Activated CD4-positive, alpha-beta T cell treated with anti-CD3 and anti-CD28 coated beads, Interleukin-10, Interleukin-2, amounts not matched to agents 100 ng/mL and 50 ng/mL, durations not matched to agents 16 hours and 8 hours (primary cell): ENCODE measurements around the gene BARHL2.

ENCODE experiments used
- DNase-seq: peaks from one replicate; pipeline ENCODE4 v3.0.0-alpha.2; 2020

BARHL2 gene

DNA sequence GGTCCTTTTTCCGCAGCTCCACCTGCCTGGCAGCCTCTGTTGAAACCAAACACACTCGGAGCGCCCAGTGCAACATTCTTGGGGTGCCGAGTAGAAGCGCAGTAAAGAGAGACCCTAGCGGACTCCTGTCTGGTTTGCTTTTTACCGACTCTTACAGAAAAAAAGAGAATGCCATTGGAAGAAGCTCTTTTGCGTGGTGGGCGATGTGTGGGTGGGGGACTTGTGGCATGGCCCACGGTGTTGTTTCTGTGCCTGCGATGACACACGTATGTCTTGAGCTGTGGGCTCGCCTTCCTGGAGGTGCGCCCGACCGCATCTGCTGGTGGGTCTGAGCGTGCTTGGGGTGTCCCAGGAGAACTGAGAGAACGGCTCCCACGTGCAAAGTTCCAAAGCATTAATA is 7.3 kb upstream of the BARHL2 start:
- no peak for DNase-seq

DNA sequence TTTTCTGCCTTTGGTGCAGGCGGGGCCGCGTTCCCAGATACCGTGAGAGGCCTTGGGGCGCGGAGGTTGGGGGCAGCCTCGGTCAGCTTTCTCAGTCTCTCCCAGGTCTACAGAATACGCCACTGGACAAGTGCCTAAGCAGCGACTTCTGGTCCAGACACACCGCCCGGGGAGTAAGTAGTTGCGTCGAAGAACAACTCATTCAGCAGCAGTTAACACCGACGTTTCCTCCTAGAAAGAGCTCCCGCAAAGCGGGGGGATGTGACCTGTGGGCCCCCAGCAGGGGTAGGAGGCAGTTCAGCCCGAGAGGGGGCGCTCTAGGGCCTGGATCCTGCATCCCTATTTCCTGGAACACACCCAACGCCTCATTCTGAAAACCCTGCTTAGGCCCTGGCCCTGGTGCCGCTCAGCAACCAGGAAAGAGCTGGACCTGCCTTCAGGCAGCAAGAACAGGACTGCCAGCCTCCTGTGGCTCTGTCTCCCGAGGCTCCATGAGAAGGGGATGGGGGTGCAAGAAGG is 6.5 kb upstream of the BARHL2 start:
- no peak for DNase-seq

GRCh38 chr1:90722874-90723589 is 5.9 kb upstream of the BARHL2 start:
- DNase-seq: no peak

GRCh38 chr1:90721210-90722194 is 4.4 kb upstream of the BARHL2 start:
- peak; percentile 63 for DNase-seq

GRCh38 chr1:90720145-90720636 is 3.1 kb upstream of the BARHL2 start:
- DNase-seq: no peak

GRCh38 chr1:90719330-90720144 is 2.4 kb upstream of the BARHL2 start:
- DNase-seq: no peak

DNA sequence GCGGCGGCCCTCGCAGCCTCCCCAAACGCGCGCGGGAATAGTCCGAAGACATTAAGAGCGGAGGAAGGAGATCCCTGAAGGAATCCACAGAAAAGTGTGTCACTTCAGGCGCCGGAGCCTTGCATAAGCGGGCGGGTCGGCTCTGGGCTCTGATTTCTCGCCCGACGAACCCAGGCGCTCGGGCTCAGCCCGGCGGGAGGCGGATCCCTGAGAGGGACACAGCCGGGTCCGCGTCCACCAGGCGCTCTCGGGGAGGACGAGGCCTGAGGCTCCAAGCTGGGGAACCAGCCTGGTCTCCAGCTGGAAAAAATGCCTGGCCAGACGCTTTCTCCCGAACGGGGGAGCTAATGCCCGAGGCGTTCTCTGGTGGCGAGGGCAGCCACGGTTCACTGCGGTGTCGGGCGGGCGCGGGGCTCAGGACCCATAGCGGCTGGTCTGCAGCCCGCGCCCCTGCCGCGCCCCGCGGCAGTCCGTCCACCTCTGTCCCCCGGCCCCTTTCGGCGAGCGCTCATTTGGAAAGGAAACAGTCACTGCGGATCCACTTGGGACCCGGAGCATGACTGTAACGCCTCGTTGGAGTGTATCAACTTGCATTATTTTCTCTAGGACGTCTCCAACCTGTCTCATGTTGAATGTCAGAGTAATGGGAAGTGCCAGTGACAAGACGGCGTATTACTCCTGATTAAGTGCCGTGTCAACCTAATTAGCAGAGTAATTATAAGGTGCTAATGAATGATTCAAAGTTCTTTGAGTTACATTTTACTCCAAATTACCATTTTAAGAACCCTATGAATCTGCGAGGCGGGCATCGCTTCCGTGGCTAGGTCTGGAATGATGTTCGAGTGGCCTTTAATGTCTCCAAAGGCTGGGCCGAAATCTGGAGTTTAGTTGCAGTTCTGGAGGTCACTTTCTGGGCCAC is 1.6 kb upstream of the BARHL2 start:
- DNase-seq: no peak

- DNase-seq: no peak
Measured at GRCh38 chr1:90717665-90718410, 736 bp upstream of the BARHL2 start.

DNA sequence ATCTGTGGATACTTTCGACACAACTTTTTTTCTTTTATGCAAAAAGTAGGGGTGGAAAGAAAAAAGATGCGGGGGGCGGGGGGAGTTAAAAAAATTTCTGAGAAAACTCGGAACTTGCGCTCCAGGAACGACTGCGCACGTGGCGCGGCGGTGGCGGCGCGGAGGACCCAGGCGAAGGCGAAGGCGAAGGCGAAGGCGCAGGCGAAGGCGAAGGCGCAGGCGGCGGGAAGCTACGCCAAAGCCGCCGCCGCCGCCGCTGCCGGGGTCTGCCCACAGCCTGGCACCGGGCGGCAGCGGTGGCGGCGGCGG is 208 bp upstream of the BARHL2 start:
- DNase-seq: no peak

- DNase-seq: no peak
Measured at GRCh38 chr1:90716243-90716551, 905 bp downstream of the BARHL2 start.

GRCh38 chr1:90715309-90715708 is 1.8 kb downstream of the BARHL2 start:
- no peak for DNase-seq

DNA sequence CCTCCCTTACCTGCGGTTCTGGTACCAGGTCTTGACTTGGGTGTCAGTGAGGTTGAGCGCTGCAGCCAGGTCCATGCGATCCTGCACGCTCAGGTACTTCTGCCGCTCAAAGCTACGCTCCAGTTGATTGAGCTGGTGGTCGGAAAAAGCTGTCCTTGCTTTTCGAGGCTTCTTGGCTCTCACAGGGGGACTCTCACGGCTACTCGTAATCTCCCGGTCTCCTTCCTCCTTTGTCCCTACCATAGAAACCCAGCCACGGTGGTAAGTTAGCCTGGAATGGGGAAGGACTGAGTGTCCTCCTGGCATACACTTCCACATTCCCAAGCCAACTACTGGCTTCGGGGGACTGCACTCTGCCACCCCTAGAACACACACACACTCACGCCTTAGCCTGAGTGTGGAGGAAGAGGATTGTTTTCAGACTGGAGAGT is 2.6 kb downstream of the BARHL2 start:
- no peak for DNase-seq

DNA sequence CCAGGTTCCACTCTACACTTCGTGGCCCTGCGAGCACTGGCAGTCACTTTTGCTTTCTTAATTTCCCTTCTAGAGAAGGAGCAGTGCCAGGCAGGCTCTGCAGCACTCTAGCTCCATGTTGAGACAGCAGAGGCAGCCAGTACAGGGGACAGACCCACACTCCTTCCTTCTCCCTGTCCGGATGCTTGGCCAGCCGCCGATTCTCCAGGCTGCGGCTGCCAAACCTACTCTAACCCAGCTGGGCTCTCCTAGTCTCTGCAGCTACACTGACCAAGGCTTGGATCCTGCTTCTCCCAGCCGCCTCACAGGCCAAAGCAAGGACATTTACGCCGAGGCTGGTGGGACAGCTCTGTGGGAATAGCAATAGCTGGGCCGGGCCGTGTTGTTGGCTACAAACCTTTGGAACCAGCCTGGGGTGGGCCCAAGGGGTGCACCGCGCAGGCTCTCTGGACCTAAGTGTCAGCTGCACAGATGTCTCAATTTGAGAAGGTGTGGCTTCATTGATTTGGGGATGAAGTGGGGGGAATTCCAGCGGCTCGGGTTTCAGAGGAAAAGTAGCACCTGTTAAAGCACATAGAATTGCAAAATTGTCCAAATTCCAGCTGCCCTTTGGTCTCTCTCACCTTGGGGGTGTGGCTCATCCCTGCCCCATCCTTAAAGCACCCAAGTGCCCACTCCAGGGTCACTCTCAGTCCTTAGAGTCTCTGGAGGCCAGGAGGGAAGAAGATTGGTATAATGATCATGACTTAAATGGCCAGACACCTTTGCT is 3.2 kb downstream of the BARHL2 start:
- DNase-seq: no peak

- DNase-seq: no peak
Measured at GRCh38 chr1:90712915-90713730, 4.0 kb downstream of the BARHL2 start.

- no peak for DNase-seq
Measured at GRCh38 chr1:90712153-90712856, 4.8 kb downstream of the BARHL2 start.

DNA sequence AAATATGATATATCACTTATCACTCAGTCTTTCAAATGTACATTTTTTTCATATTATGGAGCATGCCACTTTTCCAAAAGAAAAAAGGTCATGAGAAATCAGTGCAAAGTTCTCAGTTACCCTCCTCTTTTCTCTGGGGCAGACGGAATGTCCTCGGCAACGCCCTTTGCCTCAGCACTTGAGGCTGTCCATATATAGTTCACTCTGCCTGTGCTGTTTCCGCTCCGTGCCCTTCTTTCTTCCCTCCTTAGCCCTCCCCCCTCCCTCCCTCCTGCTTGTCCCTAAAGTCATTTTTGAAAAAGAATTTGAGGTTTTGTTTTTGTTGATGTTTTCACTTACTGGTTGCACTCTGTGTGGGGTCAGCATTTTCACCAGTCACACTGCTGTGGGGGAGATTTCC is 5.4 kb downstream of the BARHL2 start:
- DNase-seq: no peak

DNA sequence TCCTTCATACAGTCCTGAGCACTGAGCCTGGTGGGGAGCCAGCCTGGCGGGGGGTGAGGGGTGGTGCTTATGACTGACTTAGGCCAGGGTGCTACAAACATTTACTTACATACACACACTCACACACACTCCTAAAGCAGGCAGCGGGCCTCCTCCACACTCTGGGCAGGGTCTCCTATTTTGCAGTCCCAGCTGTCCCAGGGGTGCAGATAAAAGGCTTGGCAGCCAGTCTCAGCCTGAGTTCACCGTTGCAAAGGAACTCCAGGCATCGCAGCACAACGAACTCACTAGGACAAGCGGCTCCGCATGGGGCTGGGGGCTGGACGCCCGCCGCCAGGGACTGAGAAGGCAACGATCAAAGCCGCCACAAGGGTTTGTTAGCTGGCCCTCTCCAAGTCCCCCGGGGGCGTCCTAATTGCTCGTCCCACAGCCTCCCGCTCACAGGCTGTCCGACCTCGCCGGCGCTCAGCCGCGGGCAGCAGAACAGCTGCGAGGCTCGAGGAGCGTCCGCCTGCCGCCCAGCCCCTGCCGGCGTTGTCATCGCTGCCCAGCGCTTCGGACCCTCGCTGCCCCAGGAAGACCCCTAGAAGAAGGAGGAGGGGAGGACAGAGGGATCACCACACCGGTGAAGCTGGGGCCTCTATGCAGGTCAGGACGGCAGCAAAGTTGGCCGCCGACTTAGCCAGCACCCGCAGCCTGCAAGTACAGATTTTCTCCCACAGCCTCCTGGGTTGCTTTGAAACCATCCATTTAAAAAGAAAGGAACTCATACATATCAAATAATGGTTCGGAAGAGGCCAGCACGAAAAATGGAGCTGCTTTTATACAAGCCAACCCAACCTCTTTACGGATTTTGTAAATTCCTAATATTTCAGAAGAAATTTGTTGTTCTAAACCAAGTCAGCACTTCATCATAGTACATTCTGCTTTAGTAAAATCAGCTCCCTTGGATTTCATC is 6.2 kb downstream of the BARHL2 start:
- no peak for DNase-seq

DNA sequence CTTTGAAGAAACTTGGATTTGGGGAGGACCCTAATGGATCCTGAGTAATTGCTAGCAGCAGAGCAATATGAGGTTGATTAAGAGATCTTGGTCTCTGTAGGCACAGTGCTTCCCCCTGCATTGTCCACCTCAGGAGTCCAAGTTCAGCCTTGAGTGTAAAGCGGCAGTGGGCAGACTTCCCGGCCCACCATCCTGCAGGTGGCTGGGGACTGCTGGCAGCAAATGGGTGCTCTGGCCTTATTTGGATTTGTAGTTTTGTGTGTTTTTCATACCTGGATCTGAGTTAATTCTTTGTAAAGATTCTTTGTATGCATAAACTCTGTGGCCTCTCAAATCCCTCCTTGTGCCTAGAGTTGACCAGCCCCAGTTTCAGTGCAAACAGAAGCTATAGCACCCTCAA is 7.6 kb downstream of the BARHL2 start:
- no peak for DNase-seq
